ENCODE data around the gene LMNTD1.
A peak's percentile ranks its signal among the peaks of the same experiment; 100 is the strongest.
"Not testable (repeated sequence)": the region's sequence is repeated elsewhere in the genome, so short reads cannot be mapped to it uniquely, and the experiment has no call there.

The LMNTD1 gene

GRCh38 chr12:25553098-25553497 lies at the start of gene LMNTD1:
Gene LMNTD1 (minus strand): TSS chr12:25553283. CDS start chr12:25552959, 324 bp downstream.
- no peak for DNase-seq (ENCODE audit: low read depth in 2 of 2)

- DNase-seq (ENCODE audit: low read depth in 2 of 2), result no peak
Observed at GRCh38 chr12:25598956-25599355, 45.9 kb upstream of the LMNTD1 start.

GRCh38 chr12:25595496-25595895 lies 42.4 kb upstream of the LMNTD1 start:
- not testable (repeated sequence) for DNase-seq (ENCODE audit: low read depth in 2 of 2)

- DNase-seq (ENCODE audit: low read depth in 2 of 2), result no peak
Observed at GRCh38 chr12:25594376-25594775, 41.3 kb upstream of the LMNTD1 start.

GRCh38 chr12:25592725-25593495 lies 39.8 kb upstream of the LMNTD1 start:
- DNase-seq (ENCODE audit: low read depth in 2 of 2), result no peak

- DNase-seq (ENCODE audit: low read depth in 2 of 2), result no peak
Observed at GRCh38 chr12:25591144-25591543, 38.1 kb upstream of the LMNTD1 start.

GRCh38 chr12:25590011-25590721 lies 37.1 kb upstream of the LMNTD1 start:
- DNase-seq (ENCODE audit: low read depth in 2 of 2), result peak; percentile 4 to 21

- no peak for DNase-seq (ENCODE audit: low read depth in 2 of 2)
Observed at GRCh38 chr12:25587346-25587745, 34.3 kb upstream of the LMNTD1 start.

GRCh38 chr12:25585662-25586061 lies 32.6 kb upstream of the LMNTD1 start:
- DNase-seq (ENCODE audit: low read depth in 2 of 2), result no peak

- no peak for DNase-seq (ENCODE audit: low read depth in 2 of 2)
Observed at GRCh38 chr12:25585021-25585523, 32.0 kb upstream of the LMNTD1 start.

GRCh38 chr12:25584596-25584995 lies 31.5 kb upstream of the LMNTD1 start:
- no peak for DNase-seq (ENCODE audit: low read depth in 2 of 2)

GRCh38 chr12:25583545-25583944 lies 30.5 kb upstream of the LMNTD1 start:
- DNase-seq (ENCODE audit: low read depth in 2 of 2), result no peak

- no peak for DNase-seq (ENCODE audit: low read depth in 2 of 2)
Observed at GRCh38 chr12:25581067-25581466, 28.0 kb upstream of the LMNTD1 start.

- no peak for DNase-seq (ENCODE audit: low read depth in 2 of 2)
Observed at GRCh38 chr12:25578411-25579143, 25.5 kb upstream of the LMNTD1 start.

- no peak for DNase-seq (ENCODE audit: low read depth in 2 of 2)
Observed at GRCh38 chr12:25574761-25575160, 21.7 kb upstream of the LMNTD1 start.

- DNase-seq (ENCODE audit: low read depth in 2 of 2), result no peak
Observed at GRCh38 chr12:25573346-25573745, 20.3 kb upstream of the LMNTD1 start.

- DNase-seq (ENCODE audit: low read depth in 2 of 2), result no peak
Observed at GRCh38 chr12:25570418-25570817, 17.3 kb upstream of the LMNTD1 start.

- DNase-seq (ENCODE audit: low read depth in 2 of 2), result no peak
Observed at GRCh38 chr12:25566202-25566949, 13.3 kb upstream of the LMNTD1 start.

- no peak for DNase-seq (ENCODE audit: low read depth in 2 of 2)
Observed at GRCh38 chr12:25558586-25558985, 5.5 kb upstream of the LMNTD1 start.

GRCh38 chr12:25557830-25558436 lies 4.8 kb upstream of the LMNTD1 start:
- DNase-seq (ENCODE audit: low read depth in 2 of 2), result no peak

GRCh38 chr12:25556153-25556552 lies 3.1 kb upstream of the LMNTD1 start:
- no peak for DNase-seq (ENCODE audit: low read depth in 2 of 2)

Measured in stimulated activated CD4-positive, alpha-beta T cell treated with anti-CD3 and anti-CD28 coated beads, Interleukin-12 subunit alpha, Interleukin-12 subunit beta, amount 100 ng/mL, for 24 hours (primary cell).